Panc1 (cell line): ENCODE data around the gene DLX3. TPM values are rescaled to one million over a fixed set of nuclear protein-coding genes. Genes with fewer than 3 reads are reported as not detected.

Experiments
- ATAC-seq: fragments of 200-7000 bp; cut with Tn5 transposase; 2 replicates; pipeline ENCODE4 v1.9.1; 2020; ENCODE audit warnings: mild to moderate bottlenecking, moderate library complexity
- BruUV-seq: library from RNA; stranded (reverse); fragments of 400-500 nt; replicated peaks from 2 replicates; lab custom pipeline; 2021; lab: Mats Ljungman, UMichigan
- CTCF ChIA-PET: fragments of 300-600 bp; sonication (Branson Sonifier 250); formaldehyde crosslinking; loops from one replicate; lab custom pipeline; 2022; ENCODE audit warnings: antibody characterized with exemption; lab: Charles Lee
- POLR2A ChIA-PET: fragments of 300-600 bp; sonication (Branson Sonifier 250); formaldehyde crosslinking; loops from one replicate; lab custom pipeline; 2022; ENCODE audit warnings: antibody characterized with exemption; lab: Charles Lee
- DNase-seq: peaks from one replicate; pipeline ENCODE4 v3.0.0-alpha.2; 2010; ENCODE audit warnings: low read depth, low spot score
- H3K27ac ChIP-seq: 2 replicates; pipeline ENCODE4 v1.5.1; 2011; ENCODE audit warnings: mild to moderate bottlenecking, low read length, inconsistent platforms
- H3K27me3 ChIP-seq: fragments of 200-500 bp; sonication (Bioruptor generic); 2 replicates; pipeline ENCODE4 v1.6.0; 2014; ENCODE audit warnings: low read length, inconsistent platforms; ENCODE audit not compliant: control insufficient read depth, insufficient read depth
- H3K36me3 ChIP-seq: fragments of 200-500 bp; sonication (Bioruptor generic); 2 replicates; pipeline ENCODE4 v1.5.1; 2014; ENCODE audit warnings: inconsistent platforms, mild to moderate bottlenecking, low read length, moderate library complexity; ENCODE audit not compliant: control insufficient read depth, insufficient read depth
- H3K4me1 ChIP-seq: 2 replicates; pipeline ENCODE4 v1.5.1; 2011; ENCODE audit warnings: inconsistent platforms, mild to moderate bottlenecking, low read length, moderate library complexity; ENCODE audit not compliant: control insufficient read depth, insufficient read depth
- H3K4me3 ChIP-seq, 2 experiments: 2 replicates each; pipeline ENCODE4 v1.5.1; 2011 to 2012; ENCODE audit warnings: low read depth in 2 of 2, low read length in 2 of 2, mild to moderate bottlenecking in 2 of 2, inconsistent platforms in 1 of 2, moderate library complexity in 1 of 2
- H3K9me3 ChIP-seq: fragments of 200-500 bp; sonication (Bioruptor generic); 2 replicates; pipeline ENCODE4 v1.5.1; 2014; ENCODE audit warnings: low read depth, mild to moderate bottlenecking, inconsistent platforms, low read length, moderate library complexity; ENCODE audit not compliant: control insufficient read depth, insufficient read depth
- CTCF ChIP-seq: fragments of 450-650 bp; IDR thresholded peaks from 2 replicates; pipeline ENCODE4 v1.5.1; 2017; ENCODE audit warnings: mild to moderate bottlenecking
- POLR2AphosphoS5 ChIP-seq: IDR thresholded peaks from 2 replicates; pipeline ENCODE4 v1.6.1; 2012; ENCODE audit warnings: mild to moderate bottlenecking, low read depth, low read length, moderate library complexity
- REST ChIP-seq, 2 experiments: IDR thresholded peaks; 2 replicates each; pipeline ENCODE4 v1.6.1; 2011 to 2012; ENCODE audit warnings: low read depth in 2 of 2, control low read depth in 1 of 2, low read length in 1 of 2, mild to moderate bottlenecking in 1 of 2, moderate library complexity in 1 of 2; ENCODE audit not compliant: insufficient read depth in 1 of 2
- SIN3A ChIP-seq: IDR thresholded peaks from 2 replicates; pipeline ENCODE4 v1.6.1; 2012; ENCODE audit warnings: low read depth, mild to moderate bottlenecking, low read length, moderate library complexity, borderline replicate concordance; ENCODE audit not compliant: insufficient read depth
- TCF7L2 ChIP-seq: IDR thresholded peaks from 2 replicates; pipeline ENCODE4 v1.6.1; 2011; ENCODE audit warnings: mild to moderate bottlenecking, low read depth, low read length, inconsistent platforms
- in situ Hi-C: cut with HindIII; loops from 2 replicates; pipeline ENCODE4 v1.10.0; 2016; ENCODE audit warnings: low sequenced_read_pairs, low pct_unique_long_range_greater_than_20kb
- intact Hi-C: fragments of 100-400 bp; cut with micrococcal nuclease; formaldehyde crosslinking; loops from one replicate; pipeline ENCODE4 v1.10.0; 2022; ENCODE audit not compliant: unreplicated experiment
- total RNA-seq: library from RNA; stranded (reverse); gene quantifications from one replicate; pipeline ENCODE4 v1.2.1, GENCODE V29; 2021; ENCODE audit not compliant: unreplicated experiment

Gene DLX3
- total RNA-seq, 1 experiment from 2014 or later, result 2.9 TPM

GRCh38 chr17:49951362-49952082 is 43.5 kb downstream of the DLX3 start:
- ATAC-seq, result no peak

More at GRCh38 chr17:49951362-49952082, 43.5 kb downstream of the DLX3 start:
- intact Hi-C loops, result loop anchor here (2.0 kb wide), 1 partner anchor 45 kb away; no protein-coding TSS in a partner anchor
- no peaks in the 10 kb centered on the region for H3K36me3 ChIP-seq
- peaks cover 4% of the 10 kb centered on the region; the same call in 1 of the 2 replicates for H3K4me1 ChIP-seq
- no peak overlapping the region for H3K4me3 ChIP-seq
- no peak for TF ChIP-seq CTCF
- no peak for TF ChIP-seq SIN3A
- TF ChIP-seq TCF7L2, result no peak
- TF ChIP-seq REST (IDR thresholded peaks at IDR 0.05; ENCODE audit: insufficient read depth in 1 of 2, low read depth in 2 of 2, low read length in 1 of 2), result no peak
- TF ChIP-seq POLR2AphosphoS5, result no peak
- no peaks in the 10 kb centered on the region; the same call in 1 of the 2 replicates for H3K27me3 ChIP-seq
- no TSS peak for BruUV-seq
- POLR2A ChIA-PET, result interaction anchor here (0.6 kb wide), 1 partner anchor 14 kb away, joined by 4 read pairs; no protein-coding TSS in a partner anchor
- CTCF ChIA-PET, result interaction anchor here (0.6 to 2.9 kb wide), 5 partner anchors 10 to 45 kb away, joined by 3 to 32 read pairs (median 6); partner anchors contain the start of gene DLX3
- in situ Hi-C loops, result no loop called here
- no peak overlapping the region for H3K27ac ChIP-seq
- H3K9me3 ChIP-seq, result no peaks in the 10 kb centered on the region
- DNase-seq, result no peak
